Neural cell (in vitro differentiated cells): Measurements from ENCODE around the gene TCTN3. TPM values are rescaled to one million over a fixed set of nuclear protein-coding genes. Genes with fewer than 3 reads are reported as not detected.

Source experiments
- polyA plus RNA-seq: library from polyadenylated mRNA; depleted of rRNA; stranded (reverse); fragments of >200 nt; gene quantifications from 2 replicates; pipeline ENCODE4 v1.2.3, GENCODE V29; 2014

Gene TCTN3
- polyA plus RNA-seq, 1 donor from 2014 or later = 22.2 TPM

Other genes with a start within 250 kb of the TCTN3 start
- 39.5 and 52.6 TPM in 2 replicates for gene SORBS1, start 132.6 kb downstream of the TCTN3 start, polyA plus RNA-seq
- gene ALDH18A1, start 37.2 kb downstream of the TCTN3 start, polyA plus RNA-seq = 45.7 and 59.1 TPM in 2 replicates
- 0.14 and 0.57 TPM in 2 replicates for gene ENTPD1, start 62.2 kb upstream of the TCTN3 start, polyA plus RNA-seq
- 0.61 TPM in 1 of 2 replicates, not detected in the other for gene CC2D2B, start 214.0 kb upstream of the TCTN3 start, polyA plus RNA-seq